ENCODE results near the gene AWAT2.
"Not testable (repeated sequence)": the region's sequence is repeated elsewhere in the genome, so short reads cannot be mapped to it uniquely, and the experiment has no call there.

The AWAT2 gene

DNA sequence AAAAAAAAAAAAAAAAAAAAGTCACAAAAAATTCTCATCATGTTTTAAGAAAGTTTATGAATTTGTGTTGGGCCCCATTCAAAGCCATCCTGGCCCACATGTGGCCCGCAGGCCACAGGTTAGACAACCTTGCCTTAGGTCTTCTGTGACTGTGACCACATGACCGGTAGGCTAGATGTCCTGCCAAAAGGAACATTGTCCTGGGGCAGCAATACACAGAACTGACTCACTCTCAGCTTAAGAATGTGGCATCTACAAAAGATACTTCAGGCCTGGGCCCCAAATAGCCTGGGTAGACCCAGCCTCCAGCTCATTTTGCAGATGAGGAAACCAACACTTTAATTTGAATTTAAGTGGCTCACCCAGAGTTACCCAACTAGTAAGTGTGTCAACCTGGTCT, 10.0 kb downstream of the AWAT2 start:
- DNase-seq, result no peak

GRCh38 chrX:70038951-70039350, 10.8 kb downstream of the AWAT2 start:
- DNase-seq, result no peak

DNA sequence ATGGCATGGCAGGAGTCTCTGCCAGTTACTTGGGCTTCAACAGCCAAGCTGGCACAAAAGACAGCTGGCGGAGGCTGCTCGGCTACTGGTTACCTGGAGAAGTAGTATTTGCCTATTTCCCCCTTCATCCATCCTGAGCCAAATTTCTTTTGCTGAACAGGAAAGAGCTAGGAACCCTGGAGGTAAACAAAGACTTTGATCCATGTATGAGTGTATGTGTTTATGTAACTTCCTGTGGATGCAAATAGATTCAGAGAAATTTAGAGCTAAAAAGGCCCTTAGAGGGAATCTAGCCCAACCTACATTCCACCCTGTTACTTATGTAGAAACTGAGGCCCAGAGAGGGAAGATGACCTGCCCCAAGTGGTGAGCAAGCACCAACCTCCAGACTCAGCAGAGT, 11.2 kb downstream of the AWAT2 start:
- DNase-seq, result no peak

DNA sequence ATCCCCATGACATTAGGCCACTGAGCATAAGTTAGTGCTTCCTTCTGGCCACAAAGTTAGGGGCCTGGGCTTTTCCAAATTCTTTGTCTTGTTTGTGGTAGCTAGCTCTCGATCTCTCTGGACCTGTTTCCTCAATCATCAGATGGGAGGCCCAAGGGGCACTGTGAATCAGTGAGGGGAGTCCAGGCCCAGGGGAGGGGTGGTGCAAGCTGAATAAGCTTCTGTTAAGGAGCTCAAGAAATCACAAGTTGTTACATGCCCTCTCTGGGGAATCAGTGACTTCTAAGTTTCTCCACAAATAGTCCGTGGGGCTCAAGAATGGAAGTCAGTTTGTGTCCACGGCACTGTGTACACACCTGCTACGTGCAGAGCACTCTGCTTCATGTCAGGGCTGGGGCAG, 15.1 kb downstream of the AWAT2 start:
- no peak for DNase-seq

DNA sequence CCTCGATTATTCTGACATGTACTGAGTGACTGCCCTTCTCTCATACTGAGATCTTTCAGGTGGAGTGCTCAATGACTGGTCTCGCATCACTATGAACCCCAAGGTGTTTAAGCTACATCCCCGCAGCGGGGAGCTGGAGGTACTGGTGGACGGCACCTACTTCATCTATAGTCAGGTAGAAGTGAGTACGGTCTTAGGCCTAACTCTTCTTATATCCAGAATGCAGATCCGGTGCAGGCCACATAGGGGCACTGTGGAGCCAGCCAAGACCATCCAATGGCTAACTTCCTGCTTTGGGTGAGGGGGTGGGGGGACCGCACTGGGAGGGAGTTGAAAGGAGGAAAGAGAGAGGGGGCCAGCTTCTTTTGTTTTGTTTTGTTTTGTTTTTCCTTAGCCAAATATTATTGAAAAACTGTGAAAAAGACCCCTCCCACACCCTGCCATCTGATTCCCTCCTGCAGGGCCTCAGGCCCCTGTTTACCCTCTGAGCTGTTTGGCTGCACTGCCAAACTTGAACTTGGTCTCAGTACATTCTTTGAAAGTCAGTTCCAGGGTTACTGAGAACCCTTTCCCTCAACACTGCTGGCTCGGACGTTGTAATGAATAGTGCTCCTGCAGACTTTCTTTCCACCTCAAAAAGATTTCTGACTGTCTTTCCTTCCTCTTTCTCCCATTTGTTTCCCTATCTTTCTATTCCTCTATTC, 16.2 kb downstream of the AWAT2 start:
- DNase-seq, result peak; percentile 9

DNA sequence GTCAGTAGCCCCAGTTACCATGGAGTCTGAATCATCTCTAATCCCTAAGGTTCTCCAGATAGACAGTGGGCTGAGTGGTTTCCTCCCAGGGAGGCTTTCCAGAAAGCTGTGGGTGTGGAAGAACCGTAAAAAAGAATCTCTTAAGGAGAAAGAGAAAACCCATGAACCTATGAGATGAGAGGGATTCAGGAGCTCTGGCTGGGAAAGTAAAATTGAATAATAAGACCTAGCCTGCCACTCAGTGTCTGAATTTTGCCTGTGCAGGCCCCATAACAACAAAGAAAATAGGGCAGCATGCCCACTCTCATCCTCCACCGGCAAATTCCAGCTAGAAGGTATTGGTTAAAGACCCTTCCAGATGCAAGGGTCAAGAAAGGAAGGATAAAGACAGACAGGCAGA, 16.9 kb downstream of the AWAT2 start:
- no peak for DNase-seq

DNA sequence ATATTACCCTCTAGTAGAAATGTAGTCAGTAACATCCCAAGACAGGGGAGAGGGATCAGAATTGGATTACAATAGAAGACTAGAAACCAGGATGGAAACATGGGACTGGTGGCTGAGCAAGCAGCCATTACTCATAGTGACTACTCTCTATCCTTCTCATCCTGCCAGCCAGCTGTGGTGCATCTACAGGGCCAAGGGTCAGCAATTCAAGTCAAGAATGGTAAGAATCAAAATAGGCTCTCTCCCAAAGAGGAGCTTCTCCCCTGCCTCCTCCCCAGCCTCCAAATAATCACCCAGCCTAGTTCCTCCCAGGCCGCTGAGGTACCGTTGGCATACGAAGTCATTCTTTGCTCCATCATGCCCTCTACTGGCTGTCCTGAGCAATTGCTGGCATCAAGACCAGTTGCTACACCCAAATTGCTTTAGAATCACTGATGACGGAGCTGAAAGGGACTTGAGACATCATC, 19.4 kb downstream of the AWAT2 start:
- peak; percentile 53 for DNase-seq

- DNase-seq, result no peak
Measured at GRCh38 chrX:70029863-70030262, 19.9 kb downstream of the AWAT2 start.

DNA sequence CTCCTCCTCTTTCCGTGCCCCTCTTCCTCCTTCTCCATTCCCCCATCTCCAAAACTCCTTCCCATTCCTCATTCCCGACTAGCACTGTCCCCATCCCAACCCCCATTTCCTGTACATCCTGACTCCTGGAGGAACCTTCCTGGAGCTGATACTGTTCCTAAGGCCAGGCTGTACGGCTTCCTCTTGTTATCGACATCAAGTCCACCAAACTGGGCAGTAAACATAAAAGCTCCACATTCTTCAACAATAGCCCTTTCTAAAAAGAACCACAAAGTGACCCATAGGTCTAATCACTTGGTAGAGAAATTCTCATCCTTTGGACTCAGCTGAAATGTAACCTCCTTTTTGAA, 22.9 kb downstream of the AWAT2 start:
- no peak for DNase-seq

DNA sequence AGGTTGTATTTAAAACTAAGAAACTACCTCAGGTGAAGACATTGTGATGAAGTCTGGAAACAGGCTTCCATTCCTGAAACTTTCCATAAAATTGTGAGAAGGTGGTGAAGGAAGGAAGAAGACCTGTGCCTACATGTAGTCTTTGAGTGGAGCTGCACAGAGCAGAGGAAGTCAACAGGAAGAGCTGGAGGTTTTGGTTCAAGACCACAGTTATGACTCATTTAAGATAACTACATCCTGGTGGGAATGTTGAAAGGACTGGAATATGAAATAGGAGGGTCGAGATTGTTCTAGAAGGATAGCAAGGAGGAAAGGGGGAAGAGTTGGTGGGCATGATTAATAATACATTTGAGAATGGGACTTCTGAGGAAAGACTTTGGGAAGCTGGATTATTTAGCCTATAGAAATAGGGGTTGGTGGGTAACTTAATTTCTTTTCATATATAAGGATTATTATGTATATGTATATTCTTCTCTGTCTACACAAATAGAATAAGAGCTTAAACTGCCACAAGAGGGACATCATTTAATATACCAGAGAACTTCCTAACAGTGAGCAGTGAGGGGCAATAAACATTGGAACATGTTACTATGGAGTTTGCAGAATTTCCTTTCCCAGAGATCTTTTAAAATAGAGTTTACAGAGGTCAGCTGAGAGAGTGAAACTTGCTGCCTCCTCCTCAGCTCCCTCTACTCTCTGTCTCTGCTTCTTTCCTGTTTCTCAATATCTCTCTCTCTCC, 23.5 kb downstream of the AWAT2 start:
- no peak for DNase-seq

GRCh38 chrX:70025464-70025863, 24.3 kb downstream of the AWAT2 start:
- no peak for DNase-seq

DNA sequence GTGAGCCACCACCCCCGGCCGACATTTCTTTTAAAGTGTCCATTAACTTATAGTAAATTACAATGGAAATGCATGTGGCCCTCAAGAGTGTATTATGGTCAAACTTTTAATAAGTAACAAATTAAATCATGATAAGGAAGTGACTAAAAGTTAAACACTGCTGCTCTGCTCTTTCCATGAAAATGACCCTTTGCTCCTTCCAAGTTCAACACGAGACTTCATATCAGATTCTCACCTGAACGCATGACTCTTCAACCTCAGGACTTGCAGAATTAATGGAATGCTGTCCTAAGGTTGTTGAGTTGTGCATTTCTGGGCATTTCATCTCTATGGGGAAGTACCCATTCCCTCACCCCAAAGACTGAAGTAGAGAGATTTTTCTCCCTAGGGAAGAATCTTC, 27.1 kb downstream of the AWAT2 start:
- no peak for DNase-seq

- DNase-seq, result no peak
Measured at GRCh38 chrX:70016513-70016912, 33.2 kb downstream of the AWAT2 start.

DNA sequence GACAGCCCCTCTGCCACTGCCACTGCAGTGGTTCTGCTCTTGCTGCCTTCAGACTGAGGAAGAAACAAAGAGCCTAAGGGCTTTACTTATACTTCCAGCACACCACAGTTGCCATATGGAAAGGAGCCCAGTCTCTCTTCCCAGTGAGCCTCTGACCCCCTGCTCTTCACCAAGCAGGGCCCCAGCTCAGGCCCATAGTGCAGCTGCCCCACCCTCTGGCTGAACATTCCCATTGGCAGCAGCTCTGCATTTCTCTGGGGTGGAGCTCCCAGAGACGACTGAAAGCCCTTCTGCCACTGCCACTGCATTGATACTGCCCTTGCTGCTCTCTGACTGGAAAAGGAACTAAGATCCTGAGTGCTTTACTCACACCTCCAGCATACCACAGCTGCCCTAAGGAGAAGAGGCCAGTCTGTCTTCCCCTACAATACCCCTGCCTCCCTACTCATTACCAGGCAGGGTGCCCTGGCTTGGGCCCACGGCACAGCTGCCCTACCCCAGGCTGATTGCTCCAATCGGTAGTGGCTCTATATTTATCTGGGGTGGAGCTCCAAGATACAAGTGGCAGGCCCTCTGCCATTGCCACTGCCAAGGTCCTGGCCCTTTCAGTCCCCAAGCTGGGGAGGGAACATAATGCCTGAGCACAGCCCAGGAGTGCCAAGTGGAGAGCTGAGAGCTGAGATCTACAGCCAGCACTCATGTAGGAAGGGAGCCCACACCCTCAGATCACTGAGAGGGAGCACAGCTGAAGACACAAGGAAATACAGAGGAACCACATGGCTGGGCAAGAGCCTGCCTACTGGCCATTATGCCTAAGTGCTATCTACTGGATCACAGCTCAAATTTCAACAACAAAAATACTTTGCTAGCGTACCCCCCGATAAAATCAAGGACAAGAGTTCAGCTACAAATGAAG, 36.0 kb downstream of the AWAT2 start:
- no peak for DNase-seq

GRCh38 chrX:70012756-70013155, 37.0 kb downstream of the AWAT2 start:
- DNase-seq, result no peak

- no peak for DNase-seq
Measured at GRCh38 chrX:70009970-70010369, 39.8 kb downstream of the AWAT2 start.

DNA sequence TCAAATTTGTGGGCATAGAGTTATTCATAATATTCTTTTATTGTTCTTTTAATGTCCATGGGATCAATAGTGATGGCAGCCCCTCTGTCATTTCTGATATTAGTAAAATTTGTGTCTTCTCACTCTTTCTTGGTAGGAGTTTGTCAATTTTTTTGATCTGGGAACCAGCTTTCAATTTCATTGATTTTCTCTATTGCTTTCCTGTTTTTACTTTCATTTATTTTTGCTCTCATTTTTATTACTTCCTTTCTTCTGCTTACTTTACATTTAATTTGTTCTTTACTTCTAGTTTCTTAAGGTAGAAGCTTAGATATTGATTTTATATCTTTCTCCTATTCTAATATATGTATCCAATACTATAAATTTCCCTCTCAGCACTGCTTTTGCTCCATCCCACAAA, 40.7 kb downstream of the AWAT2 start:
- DNase-seq, result no peak

DNA sequence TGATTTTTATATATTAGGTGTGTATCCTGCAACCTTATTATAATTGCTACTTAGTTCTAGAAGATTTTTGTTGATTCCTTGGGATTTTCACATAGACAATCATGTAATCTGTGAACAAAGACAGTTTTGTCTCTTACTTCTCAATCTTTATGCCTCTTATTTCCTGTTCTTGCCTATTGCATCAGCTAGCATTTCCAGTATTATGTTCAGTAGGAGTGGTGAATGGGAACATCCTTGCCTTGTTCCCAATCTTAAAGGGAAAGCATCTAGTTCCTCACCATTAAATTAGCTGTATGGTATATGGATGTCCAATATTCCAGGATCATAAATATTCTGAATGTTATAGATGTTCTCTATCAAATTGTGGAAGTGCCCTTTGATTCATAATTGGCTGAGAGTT, 41.8 kb downstream of the AWAT2 start:
- no peak for DNase-seq

- no peak for DNase-seq
Measured at GRCh38 chrX:70001708-70002341, 47.9 kb downstream of the AWAT2 start.

- no peak for DNase-seq
Measured at GRCh38 chrX:70001269-70001668, 48.5 kb downstream of the AWAT2 start.

DNA sequence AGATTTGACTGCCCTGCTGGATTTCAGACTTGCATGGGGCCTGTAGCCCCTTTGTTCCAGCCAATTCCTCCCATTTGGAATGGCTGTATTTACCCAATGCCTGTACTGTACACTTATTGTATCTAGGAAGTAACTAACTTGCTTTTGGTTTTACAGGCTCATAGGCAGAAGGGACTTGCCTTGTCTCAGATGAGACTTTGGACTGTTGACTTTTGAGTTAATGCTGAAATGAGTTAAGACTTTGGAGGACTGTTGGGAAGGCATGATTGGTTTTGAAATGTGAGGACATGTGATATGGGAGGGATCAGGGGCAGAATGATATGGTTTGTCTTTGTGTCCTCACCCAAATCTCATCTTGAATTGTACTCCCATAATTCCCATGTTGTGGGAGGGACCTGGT, 51.4 kb downstream of the AWAT2 start:
- DNase-seq, result not testable (repeated sequence)

- no peak for DNase-seq
Measured at GRCh38 chrX:69996113-69996468, 53.6 kb downstream of the AWAT2 start.

All from CD4-positive, alpha-beta T cell treated with Interleukin-12 subunit alpha and Interleukin-12 subunit beta, for 1 hour (primary cell).